Suppressor macrophage treated with lipopolysaccharide for 1 hour (primary cell): Measurements from ENCODE around the gene UPF1.

Source experiments
- DNase-seq, 3 donors: peaks; one replicate each; pipeline ENCODE4 v3.0.0-alpha.2; 2020 to 2022

Gene UPF1

GRCh38 chr19:18858906-18859646 is 27.3 kb downstream of the UPF1 start:
- DNase-seq: no peak

- DNase-seq: no peak
Observed at GRCh38 chr19:18859676-18860301, 28.0 kb downstream of the UPF1 start.

GRCh38 chr19:18860302-18860700 is 28.5 kb downstream of the UPF1 start:
- no peak for DNase-seq

- DNase-seq: no peak
Observed at GRCh38 chr19:18860725-18861124, 29.0 kb downstream of the UPF1 start.

DNA sequence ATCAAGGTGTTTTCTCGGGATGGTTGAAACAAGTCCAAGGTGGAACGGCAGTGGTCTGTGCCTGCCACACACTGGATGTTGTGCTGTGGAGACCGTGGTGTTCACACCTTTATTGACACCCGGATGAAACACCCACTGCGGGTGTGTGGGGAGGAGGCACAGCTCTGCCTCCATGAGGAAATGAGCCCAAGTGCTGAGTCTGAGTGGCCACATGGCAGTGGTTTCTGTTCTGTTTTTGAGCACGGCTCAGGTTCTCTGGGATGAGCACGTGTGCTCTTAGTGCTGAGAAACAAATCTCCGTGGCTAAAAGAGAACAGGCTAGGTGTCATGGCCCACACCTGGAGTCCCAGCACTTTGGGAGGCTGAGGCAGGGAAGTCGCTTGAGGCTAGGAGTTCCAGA is 29.5 kb downstream of the UPF1 start:
- DNase-seq: peak in 1 of 3 donors; percentile 18

GRCh38 chr19:18861917-18862316 is 30.2 kb downstream of the UPF1 start:
- DNase-seq: no peak

- no peak for DNase-seq
Observed at GRCh38 chr19:18862976-18863842, 31.4 kb downstream of the UPF1 start.

GRCh38 chr19:18863843-18864362 is 32.1 kb downstream of the UPF1 start:
- DNase-seq: no peak

GRCh38 chr19:18865106-18865972 is 33.6 kb downstream of the UPF1 start:
- DNase-seq: no peak

- DNase-seq: peak; percentile 65 to 91 (median 83)
Observed at GRCh38 chr19:18865973-18866799, 34.4 kb downstream of the UPF1 start.

GRCh38 chr19:18866800-18867123 is 35.0 kb downstream of the UPF1 start:
- DNase-seq: no peak

DNA sequence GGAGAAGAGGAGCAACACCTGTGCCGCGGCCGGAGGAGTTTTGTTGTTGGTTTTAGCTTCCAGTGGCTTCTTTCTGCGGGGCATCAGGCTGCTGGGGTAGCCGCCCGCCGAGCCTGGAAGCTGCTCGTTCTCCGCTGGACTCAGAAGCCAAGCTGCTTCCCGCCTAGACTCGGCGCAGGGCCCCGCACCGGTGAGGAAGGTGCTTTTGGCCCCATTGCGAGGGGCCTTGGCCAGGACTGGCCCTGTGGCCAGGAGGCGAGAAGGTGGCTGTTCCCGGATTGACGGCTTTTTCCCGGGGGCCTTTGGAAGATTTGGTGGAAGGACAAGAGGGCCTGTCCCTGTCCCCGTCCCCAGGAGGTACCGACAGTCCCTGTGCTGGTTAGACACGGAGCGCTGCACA is 35.4 kb downstream of the UPF1 start:
- DNase-seq: no peak

GRCh38 chr19:18867751-18868150 is 36.0 kb downstream of the UPF1 start:
- no peak for DNase-seq

DNA sequence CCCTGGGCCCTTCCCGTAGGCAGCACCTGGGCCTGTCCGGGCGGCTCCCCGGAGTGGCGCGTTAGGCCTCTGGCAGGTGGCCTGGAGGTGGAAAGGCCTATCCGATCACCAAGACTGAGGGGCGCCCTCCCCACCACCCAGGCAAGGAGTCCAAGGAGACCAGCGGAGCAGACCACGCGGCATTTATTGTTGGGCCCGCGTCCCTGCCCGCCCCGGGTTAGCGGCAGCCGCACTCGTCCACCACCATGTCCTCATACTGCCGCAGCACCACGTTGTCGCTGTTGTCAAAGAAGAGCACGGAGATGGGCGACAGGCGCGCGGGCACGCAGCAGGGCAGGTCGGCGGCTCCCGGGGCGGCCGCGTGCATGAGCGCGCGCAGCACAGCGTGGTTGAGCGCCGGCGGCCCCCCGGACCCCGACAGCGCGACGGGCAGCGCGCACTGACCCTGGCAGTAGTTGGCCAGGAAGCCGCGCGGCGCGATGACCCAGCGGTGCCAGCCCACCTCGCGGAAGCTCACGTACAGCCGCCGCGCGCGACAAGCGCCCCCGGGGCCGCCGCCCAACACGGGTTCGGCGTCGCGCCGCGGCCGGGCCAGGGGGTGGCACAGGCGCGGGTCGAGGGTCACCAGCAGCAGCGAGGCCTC is 36.7 kb downstream of the UPF1 start:
- DNase-seq: no peak

- DNase-seq: no peak
Observed at GRCh38 chr19:18869023-18869618, 37.4 kb downstream of the UPF1 start.

DNA sequence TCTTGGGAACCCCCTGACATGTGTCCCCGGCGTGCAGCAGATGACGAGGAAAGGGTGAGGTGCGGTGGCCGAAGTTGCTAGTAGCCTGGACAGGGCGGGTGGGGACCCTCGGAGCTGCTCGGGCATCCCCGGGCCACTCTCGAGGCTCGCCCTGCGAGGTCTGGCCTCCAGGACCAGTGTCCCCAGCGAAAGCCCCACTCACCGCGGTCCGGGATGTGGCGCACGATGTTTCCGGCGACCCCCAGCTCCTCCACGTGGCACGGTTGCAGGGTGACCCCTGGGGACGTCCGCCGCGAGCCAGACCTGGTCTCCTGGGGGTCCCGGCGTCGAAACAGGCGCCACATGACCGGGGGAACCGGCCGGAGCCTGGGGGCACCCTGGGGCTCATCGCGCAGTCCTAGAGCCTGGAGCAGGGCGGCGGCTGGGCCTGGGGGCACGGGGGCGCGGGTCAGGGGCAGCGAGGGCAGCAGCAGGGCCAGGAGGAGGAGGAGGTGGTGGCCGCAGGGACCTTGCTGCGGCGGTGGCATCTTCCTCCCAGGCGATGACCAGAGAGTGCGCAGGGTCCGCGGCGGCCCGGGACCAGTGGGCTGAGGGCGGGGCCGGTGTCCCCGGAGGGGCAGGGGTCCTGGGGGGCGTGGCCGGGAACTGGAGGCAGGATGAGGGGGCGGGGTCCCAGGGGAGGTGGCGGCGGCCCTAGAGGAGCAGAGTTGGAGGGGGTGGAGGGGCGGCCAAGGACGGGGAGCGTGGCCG is 38.2 kb downstream of the UPF1 start:
- no peak for DNase-seq

DNA sequence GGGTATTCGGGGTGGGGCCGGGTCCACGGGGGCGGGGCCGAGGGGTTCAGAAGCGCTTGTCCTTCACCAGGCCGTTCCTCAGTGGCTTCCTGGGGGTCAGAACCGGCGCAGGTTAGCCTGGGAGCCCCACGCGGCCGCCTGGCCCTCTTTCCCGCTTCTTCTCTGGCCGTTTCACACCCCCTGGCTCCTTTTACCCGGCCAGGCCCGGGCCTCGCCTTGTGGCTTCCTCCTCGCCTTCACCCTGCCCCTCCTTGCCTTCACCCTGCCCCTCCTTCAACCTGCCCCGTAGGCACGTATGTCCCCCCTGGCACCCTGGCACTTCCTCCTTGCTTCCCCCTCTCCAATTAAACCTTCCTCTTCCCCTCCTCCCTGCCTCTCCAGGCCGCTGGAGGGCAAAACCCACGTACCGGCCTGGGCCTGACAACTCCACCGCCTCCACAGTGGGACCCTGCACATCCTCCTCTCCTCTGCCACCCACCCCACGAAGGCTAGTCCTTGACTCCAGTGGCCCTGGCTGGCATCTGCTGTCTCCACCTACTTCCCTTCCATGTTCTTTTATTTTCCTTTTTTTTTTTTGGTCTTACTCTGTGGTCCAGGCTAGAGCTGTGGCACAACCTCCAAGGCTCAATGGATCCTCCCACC is 38.9 kb downstream of the UPF1 start:
- peak in 1 of 3 donors; percentile 15 for DNase-seq

- DNase-seq: no peak
Observed at GRCh38 chr19:18871543-18871942, 39.8 kb downstream of the UPF1 start.

GRCh38 chr19:18875726-18876125 is 44.0 kb downstream of the UPF1 start:
- DNase-seq: no peak
